ENCODE measurements around the gene STRBP.

Gene STRBP

DNA sequence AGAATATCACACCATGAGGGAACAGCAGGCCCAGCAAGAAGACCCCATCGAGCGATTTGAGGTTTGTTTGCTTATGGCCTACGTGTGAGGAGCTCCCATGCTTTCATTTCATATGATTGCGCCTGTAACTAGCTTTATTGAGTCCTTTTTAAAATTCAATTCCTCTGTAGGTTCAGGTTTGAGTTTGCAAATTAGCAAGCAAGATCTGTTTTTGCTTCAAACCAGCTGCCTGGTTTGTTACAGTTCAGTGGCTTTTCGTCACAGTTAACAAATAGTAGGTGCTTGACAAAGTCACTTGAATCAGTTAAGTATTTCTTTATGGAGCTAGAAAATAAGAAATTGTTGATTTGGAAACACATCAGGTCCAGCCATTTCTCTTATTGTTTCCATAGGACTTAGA lies 178.6 kb downstream of the STRBP start:
- no peaks in the 10 kb centered on the region for H3K27me3 ChIP-seq (ENCODE audit: control insufficient read depth in 1 of 2, insufficient read depth in 2 of 2, low read length in 2 of 2)
- H3K9ac ChIP-seq (ENCODE audit: low read length in 2 of 2), result no peak overlapping the region
- H3K4me3 ChIP-seq (ENCODE audit: low read length in 2 of 2), result no peak overlapping the region
- peaks cover 57 to 62% of the 10 kb centered on the region in 2 donors for H3K36me3 ChIP-seq (ENCODE audit: control insufficient read depth in 2 of 2, insufficient read depth in 2 of 2, low read length in 2 of 2)
- H3K27ac ChIP-seq (ENCODE audit: low read length), result no peak overlapping the region
- H3K9me3 ChIP-seq (ENCODE audit: control insufficient read depth in 2 of 2, low read length in 2 of 2), result no peaks in the 10 kb centered on the region
- H3K4me1 ChIP-seq (ENCODE audit: control insufficient read depth, insufficient read depth, low read length), result no peaks in the 10 kb centered on the region

DNA sequence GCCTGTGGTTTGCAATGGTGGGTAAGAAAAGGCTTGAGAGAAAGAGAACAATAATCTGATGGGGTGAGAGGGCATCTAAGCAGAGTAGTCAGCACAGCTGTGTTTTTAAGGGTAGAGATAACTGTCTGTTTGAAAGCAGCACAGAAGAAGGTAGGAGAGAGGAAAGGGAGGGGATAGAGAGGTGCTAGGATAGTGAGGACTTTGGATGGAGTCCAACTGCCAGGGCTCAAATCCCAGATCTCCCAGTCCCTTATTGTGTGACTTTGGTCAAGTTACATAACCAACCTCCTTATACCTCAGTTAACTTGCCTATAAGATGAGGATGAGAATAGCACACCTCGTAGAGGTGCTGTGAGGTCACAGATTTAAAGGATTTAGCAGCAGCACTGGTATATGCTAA lies 179.3 kb downstream of the STRBP start:
- H3K27ac ChIP-seq (ENCODE audit: low read length), result no peak overlapping the region
- no peaks in the 10 kb centered on the region for H3K9me3 ChIP-seq (ENCODE audit: control insufficient read depth in 2 of 2, low read length in 2 of 2)
- no peaks in the 10 kb centered on the region for H3K4me1 ChIP-seq (ENCODE audit: control insufficient read depth, insufficient read depth, low read length)
- no peak overlapping the region for H3K9ac ChIP-seq (ENCODE audit: low read length in 2 of 2)
- peaks cover 62 to 69% of the 10 kb centered on the region in 2 donors for H3K36me3 ChIP-seq (ENCODE audit: control insufficient read depth in 2 of 2, insufficient read depth in 2 of 2, low read length in 2 of 2)
- no peaks in the 10 kb centered on the region for H3K27me3 ChIP-seq (ENCODE audit: control insufficient read depth in 1 of 2, insufficient read depth in 2 of 2, low read length in 2 of 2)
- no peak overlapping the region for H3K4me3 ChIP-seq (ENCODE audit: low read length in 2 of 2)

DNA sequence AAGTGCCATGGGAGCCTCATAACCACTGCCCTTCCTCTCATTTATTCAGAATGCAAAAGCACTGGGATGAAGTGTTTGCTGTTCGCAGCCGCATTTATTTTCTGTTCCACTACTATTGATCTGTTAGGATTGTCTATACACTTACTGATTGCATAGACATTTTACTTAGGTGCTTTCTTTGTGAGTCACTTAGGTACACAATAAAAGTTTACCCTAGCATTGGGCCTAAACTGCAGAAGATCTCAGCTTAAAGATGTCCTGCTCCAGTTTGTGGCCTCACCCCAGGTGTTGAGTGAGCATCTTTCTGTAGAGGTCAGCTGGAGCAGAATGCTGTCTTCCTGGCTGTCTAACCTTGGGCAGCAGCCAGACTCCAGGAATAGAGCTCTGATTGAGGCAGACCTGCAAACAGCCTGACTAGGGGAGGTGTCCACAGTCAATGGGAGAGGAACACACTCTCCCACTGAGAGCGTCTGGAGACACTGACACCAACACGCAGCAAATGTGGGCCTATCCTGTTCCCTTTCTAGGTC lies 181.0 kb downstream of the STRBP start:
- H3K27ac ChIP-seq (ENCODE audit: low read length), result no peak overlapping the region
- no peaks in the 10 kb centered on the region for H3K27me3 ChIP-seq (ENCODE audit: control insufficient read depth in 1 of 2, insufficient read depth in 2 of 2, low read length in 2 of 2)
- H3K9me3 ChIP-seq (ENCODE audit: control insufficient read depth in 2 of 2, low read length in 2 of 2), result no peaks in the 10 kb centered on the region
- no peak overlapping the region for H3K9ac ChIP-seq (ENCODE audit: low read length in 2 of 2)
- H3K4me3 ChIP-seq (ENCODE audit: low read length in 2 of 2), result no peak overlapping the region
- H3K36me3 ChIP-seq (ENCODE audit: control insufficient read depth in 2 of 2, insufficient read depth in 2 of 2, low read length in 2 of 2), result peaks cover 51 to 61% of the 10 kb centered on the region in 2 donors
- H3K4me1 ChIP-seq (ENCODE audit: control insufficient read depth, insufficient read depth, low read length), result no peaks in the 10 kb centered on the region

DNA sequence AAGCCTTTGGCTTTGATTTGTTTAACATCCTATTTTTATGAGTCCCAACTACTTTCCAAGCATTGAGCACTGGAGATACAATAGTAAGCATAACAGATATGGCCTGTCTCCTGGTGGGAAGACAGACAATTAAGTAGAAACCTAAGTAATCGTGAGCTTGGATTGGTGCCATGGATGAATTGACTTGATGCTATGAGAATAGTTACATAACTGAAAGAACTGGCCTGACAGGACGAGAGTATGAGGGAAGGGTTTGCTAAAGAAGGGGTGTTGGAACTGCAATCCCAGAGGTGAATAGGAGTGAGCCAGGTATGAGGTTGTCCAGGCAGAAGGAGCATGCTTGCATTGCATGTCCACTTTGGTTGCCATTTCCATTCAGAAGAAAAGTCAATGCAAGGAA lies 182.5 kb downstream of the STRBP start:
- H3K4me1 ChIP-seq (ENCODE audit: control insufficient read depth, insufficient read depth, low read length), result no peaks in the 10 kb centered on the region
- H3K4me3 ChIP-seq (ENCODE audit: low read length in 2 of 2), result no peak overlapping the region
- no peak overlapping the region for H3K9ac ChIP-seq (ENCODE audit: low read length in 2 of 2)
- H3K27ac ChIP-seq (ENCODE audit: low read length), result no peak overlapping the region
- no peaks in the 10 kb centered on the region for H3K27me3 ChIP-seq (ENCODE audit: control insufficient read depth in 1 of 2, insufficient read depth in 2 of 2, low read length in 2 of 2)
- no peaks in the 10 kb centered on the region for H3K9me3 ChIP-seq (ENCODE audit: control insufficient read depth in 2 of 2, low read length in 2 of 2)
- H3K36me3 ChIP-seq (ENCODE audit: control insufficient read depth in 2 of 2, insufficient read depth in 2 of 2, low read length in 2 of 2), result peaks cover 36 to 52% of the 10 kb centered on the region in 2 donors

DNA sequence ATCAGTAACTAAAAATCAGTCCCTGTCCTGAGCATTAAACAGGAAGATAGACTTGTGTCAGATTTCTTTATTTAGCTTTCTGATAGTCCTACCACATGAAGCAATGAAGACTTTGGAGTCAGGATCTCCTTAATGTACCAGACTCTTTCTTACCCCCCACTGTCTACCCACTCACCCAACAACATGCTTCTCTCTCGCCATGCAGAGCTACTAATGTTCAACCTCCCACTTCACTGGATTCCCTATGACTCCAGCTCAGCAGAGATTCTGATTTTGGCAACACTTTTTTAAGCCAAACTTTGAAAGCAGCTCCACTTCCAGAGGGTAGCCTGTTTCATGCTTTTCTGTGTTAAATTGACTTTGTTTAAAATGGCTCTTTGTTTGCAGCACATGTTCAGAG lies 184.1 kb downstream of the STRBP start:
- Histone ChIP-seq H3K27ac (ENCODE audit: low read length) (no peak overlapping the region), H3K36me3 (ENCODE audit: control insufficient read depth in 2 of 2, insufficient read depth in 2 of 2, low read length in 2 of 2) (peaks cover 29 to 48% of the 10 kb centered on the region in 2 donors), H3K4me3 (ENCODE audit: low read length in 2 of 2) (no peak overlapping the region), H3K9ac (ENCODE audit: low read length in 2 of 2) (no peak overlapping the region), H3K4me1 (ENCODE audit: control insufficient read depth, insufficient read depth, low read length) (no peaks in the 10 kb centered on the region), H3K9me3 (ENCODE audit: control insufficient read depth in 2 of 2, low read length in 2 of 2) (no peaks in the 10 kb centered on the region), H3K27me3 (ENCODE audit: control insufficient read depth in 1 of 2, insufficient read depth in 2 of 2, low read length in 2 of 2) (no peaks in the 10 kb centered on the region)

DNA sequence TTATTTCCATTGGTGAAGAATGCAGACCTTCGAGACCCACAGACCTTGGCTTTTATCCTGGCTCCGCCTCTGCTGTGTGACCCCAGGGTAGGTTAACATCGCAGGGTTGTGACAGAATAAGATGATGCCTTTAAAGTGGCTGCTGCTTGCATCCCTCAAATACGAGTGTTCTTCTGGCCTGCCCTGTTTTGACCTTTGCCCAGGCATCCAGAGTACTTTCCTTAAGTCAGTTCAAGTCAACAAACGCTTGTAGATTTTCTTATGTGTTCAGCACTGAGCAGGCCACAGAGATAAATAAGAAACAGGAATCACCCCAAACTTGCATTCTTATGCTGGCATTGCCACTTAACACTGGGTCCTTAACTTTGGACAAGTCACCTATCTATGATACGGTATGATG lies 184.7 kb downstream of the STRBP start:
- no peaks in the 10 kb centered on the region for H3K4me1 ChIP-seq (ENCODE audit: control insufficient read depth, insufficient read depth, low read length)
- no peaks in the 10 kb centered on the region for H3K27me3 ChIP-seq (ENCODE audit: control insufficient read depth in 1 of 2, insufficient read depth in 2 of 2, low read length in 2 of 2)
- H3K27ac ChIP-seq (ENCODE audit: low read length), result no peak overlapping the region
- no peaks in the 10 kb centered on the region for H3K9me3 ChIP-seq (ENCODE audit: control insufficient read depth in 2 of 2, low read length in 2 of 2)
- H3K4me3 ChIP-seq (ENCODE audit: low read length in 2 of 2), result no peak overlapping the region
- H3K36me3 ChIP-seq (ENCODE audit: control insufficient read depth in 2 of 2, insufficient read depth in 2 of 2, low read length in 2 of 2), result peaks cover 24 to 48% of the 10 kb centered on the region in 2 donors
- H3K9ac ChIP-seq (ENCODE audit: low read length in 2 of 2), result no peak overlapping the region

DNA sequence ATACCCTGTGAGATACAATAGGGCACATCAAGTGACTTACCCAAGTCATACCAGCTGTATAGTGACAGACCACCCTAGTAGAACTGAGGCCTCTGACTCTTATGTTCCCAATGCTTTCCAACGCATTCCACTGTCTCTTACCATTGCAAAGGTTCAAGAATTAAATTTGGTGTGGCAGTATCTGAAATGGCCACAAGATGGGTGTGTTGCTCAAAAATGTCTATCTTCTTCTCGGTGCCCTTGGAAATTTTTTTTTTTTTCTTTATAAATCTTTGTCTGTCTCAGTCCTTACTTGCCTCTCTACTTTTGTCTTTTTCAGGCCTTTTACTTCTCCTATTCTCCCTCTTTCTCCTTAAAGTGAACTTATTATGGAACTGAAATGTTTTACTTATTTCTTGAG lies 186.6 kb downstream of the STRBP start:
- no peaks in the 10 kb centered on the region for H3K27me3 ChIP-seq (ENCODE audit: control insufficient read depth in 1 of 2, insufficient read depth in 2 of 2, low read length in 2 of 2)
- no peaks in the 10 kb centered on the region for H3K4me1 ChIP-seq (ENCODE audit: control insufficient read depth, insufficient read depth, low read length)
- no peak overlapping the region for H3K9ac ChIP-seq (ENCODE audit: low read length in 2 of 2)
- peaks cover 22 to 49% of the 10 kb centered on the region in 2 donors for H3K36me3 ChIP-seq (ENCODE audit: control insufficient read depth in 2 of 2, insufficient read depth in 2 of 2, low read length in 2 of 2)
- no peak overlapping the region for H3K27ac ChIP-seq (ENCODE audit: low read length)
- H3K4me3 ChIP-seq (ENCODE audit: low read length in 2 of 2), result no peak overlapping the region
- no peaks in the 10 kb centered on the region for H3K9me3 ChIP-seq (ENCODE audit: control insufficient read depth in 2 of 2, low read length in 2 of 2)

DNA sequence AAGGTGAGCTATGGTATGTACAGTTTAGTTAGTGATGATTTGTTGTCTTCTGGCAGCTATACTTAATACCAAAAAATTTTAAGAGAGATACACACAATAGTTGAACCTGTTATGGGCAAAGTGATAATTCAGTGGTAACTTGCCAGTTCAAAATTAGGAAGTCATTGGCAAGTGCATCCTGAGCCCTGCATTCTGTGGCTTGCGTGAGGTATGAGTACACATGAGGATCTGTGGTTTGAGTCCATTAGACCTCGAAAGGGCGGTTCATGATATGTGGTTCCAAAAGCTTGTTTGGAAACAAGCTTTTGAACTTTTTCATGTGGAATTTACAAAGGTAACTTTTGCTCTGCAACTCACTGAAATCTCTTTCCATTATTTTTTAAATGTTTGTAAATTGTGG lies 187.9 kb downstream of the STRBP start:
- Histone ChIP-seq H3K36me3 (ENCODE audit: control insufficient read depth in 2 of 2, insufficient read depth in 2 of 2, low read length in 2 of 2) (peaks cover 27 to 46% of the 10 kb centered on the region in 2 donors), H3K9me3 (ENCODE audit: control insufficient read depth in 2 of 2, low read length in 2 of 2) (no peaks in the 10 kb centered on the region), H3K9ac (ENCODE audit: low read length in 2 of 2) (no peak overlapping the region), H3K4me1 (ENCODE audit: control insufficient read depth, insufficient read depth, low read length) (no peaks in the 10 kb centered on the region), H3K4me3 (ENCODE audit: low read length in 2 of 2) (no peak overlapping the region), H3K27ac (ENCODE audit: low read length) (no peak overlapping the region), H3K27me3 (ENCODE audit: control insufficient read depth in 1 of 2, insufficient read depth in 2 of 2, low read length in 2 of 2) (no peaks in the 10 kb centered on the region)

DNA sequence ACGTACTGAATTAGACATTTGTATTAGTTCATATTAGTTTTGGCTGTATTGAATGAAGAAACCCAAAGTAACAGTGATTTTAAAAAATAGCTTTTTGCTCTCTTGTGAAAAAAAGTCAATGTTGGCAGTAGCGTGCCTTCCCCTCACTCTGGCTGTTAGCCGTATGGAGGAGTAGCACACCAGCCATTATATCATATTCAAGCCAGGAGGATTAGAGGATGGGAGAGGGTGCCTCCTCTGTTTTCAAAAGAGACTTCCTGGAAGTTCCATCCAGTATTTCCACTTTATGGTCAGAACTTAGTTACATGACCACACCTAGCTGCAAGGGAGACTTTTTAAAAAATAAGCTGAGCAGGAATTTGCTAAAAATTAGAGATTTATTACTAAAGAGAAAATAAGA lies 193.8 kb downstream of the STRBP start:
- Histone ChIP-seq H3K27me3 (ENCODE audit: control insufficient read depth in 1 of 2, insufficient read depth in 2 of 2, low read length in 2 of 2) (no peaks in the 10 kb centered on the region), H3K27ac (ENCODE audit: low read length) (no peak overlapping the region), H3K36me3 (ENCODE audit: control insufficient read depth in 2 of 2, insufficient read depth in 2 of 2, low read length in 2 of 2) (peaks cover 25 to 41% of the 10 kb centered on the region in 2 donors), H3K4me3 (ENCODE audit: low read length in 2 of 2) (no peak overlapping the region), H3K9ac (ENCODE audit: low read length in 2 of 2) (no peak overlapping the region), H3K9me3 (ENCODE audit: control insufficient read depth in 2 of 2, low read length in 2 of 2) (no peaks in the 10 kb centered on the region), H3K4me1 (ENCODE audit: control insufficient read depth, insufficient read depth, low read length) (peaks cover 3% of the 10 kb centered on the region)

DNA sequence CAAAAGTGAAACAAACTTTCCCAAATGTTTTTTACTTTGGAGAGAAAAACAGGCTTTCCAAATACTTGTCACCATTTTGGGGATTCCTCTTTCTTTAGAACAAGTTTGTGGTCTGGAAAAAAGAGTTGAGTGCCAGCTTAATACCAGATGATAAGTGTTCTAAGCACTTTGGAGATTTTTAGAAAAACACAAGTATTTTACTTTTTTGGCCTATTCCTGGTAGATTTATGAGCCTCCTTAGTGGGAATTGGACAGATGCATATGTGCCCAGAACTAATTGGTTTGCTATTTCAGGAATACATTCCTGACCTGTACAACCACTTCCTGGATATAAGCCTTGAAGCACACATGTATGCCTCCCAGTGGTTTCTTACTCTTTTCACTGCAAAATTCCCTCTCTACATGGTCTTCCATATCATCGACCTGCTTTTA lies 194.4 kb downstream of the STRBP start:
- peaks cover 3% of the 10 kb centered on the region for H3K4me1 ChIP-seq (ENCODE audit: control insufficient read depth, insufficient read depth, low read length)
- no peak overlapping the region for H3K4me3 ChIP-seq (ENCODE audit: low read length in 2 of 2)
- no peaks in the 10 kb centered on the region for H3K27me3 ChIP-seq (ENCODE audit: control insufficient read depth in 1 of 2, insufficient read depth in 2 of 2, low read length in 2 of 2)
- no peak overlapping the region for H3K27ac ChIP-seq (ENCODE audit: low read length)
- no peak overlapping the region for H3K9ac ChIP-seq (ENCODE audit: low read length in 2 of 2)
- peaks cover 22 to 36% of the 10 kb centered on the region in 2 donors for H3K36me3 ChIP-seq (ENCODE audit: control insufficient read depth in 2 of 2, insufficient read depth in 2 of 2, low read length in 2 of 2)
- no peaks in the 10 kb centered on the region for H3K9me3 ChIP-seq (ENCODE audit: control insufficient read depth in 2 of 2, low read length in 2 of 2)

DNA sequence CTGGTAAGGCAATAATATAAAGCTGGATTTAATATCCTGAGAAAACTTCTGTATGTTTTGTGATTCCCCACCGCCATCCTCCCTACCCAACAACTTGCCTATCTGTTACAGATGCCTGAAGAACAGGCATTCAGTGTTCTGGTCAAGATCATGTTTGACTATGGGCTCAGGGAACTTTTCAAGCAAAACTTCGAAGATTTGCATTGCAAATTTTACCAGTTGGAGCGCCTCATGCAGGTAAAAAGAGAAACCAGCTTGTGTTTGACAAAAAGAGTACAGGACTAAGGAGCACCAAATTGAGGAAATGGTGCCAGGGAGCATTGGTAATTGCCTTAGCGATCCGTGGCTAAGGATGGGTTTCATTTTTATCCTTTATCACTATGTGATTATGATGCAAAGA lies 194.9 kb downstream of the STRBP start:
- Histone ChIP-seq H3K36me3 (ENCODE audit: control insufficient read depth in 2 of 2, insufficient read depth in 2 of 2, low read length in 2 of 2) (peaks cover 16 to 36% of the 10 kb centered on the region in 2 donors), H3K9me3 (ENCODE audit: control insufficient read depth in 2 of 2, low read length in 2 of 2) (no peaks in the 10 kb centered on the region), H3K4me1 (ENCODE audit: control insufficient read depth, insufficient read depth, low read length) (peaks cover 3% of the 10 kb centered on the region), H3K27ac (ENCODE audit: low read length) (no peak overlapping the region), H3K4me3 (ENCODE audit: low read length in 2 of 2) (no peak overlapping the region), H3K9ac (ENCODE audit: low read length in 2 of 2) (no peak overlapping the region), H3K27me3 (ENCODE audit: control insufficient read depth in 1 of 2, insufficient read depth in 2 of 2, low read length in 2 of 2) (no peaks in the 10 kb centered on the region)
